Lower leg skin (tissue), 4 donors: ENCODE measurements around the gene C1QL2. TPM values are rescaled to one million over a fixed set of nuclear protein-coding genes. Genes with fewer than 3 reads are reported as not detected.

Source experiments
- DNase-seq, 2 donors: peaks; one replicate each; pipeline ENCODE4 v3.0.0-alpha.2; 2019; ENCODE audit warnings: low spot score in 2 of 2
- H3K4me3 ChIP-seq: fragments of 200-600 bp; sonication (generic); 2 replicates; pipeline ENCODE4 v1.5.1; 2017; ENCODE audit warnings: mild to moderate bottlenecking, low read depth; ENCODE audit not compliant: poor library complexity, severe bottlenecking
- CTCF ChIP-seq, 3 donors: fragments of 450-650 bp; IDR thresholded peaks; one replicate each; pipeline ENCODE4 v1.5.1; 2016; ENCODE audit warnings: antibody characterized with exemption in 3 of 3, mild to moderate bottlenecking in 3 of 3, moderate library complexity in 2 of 3
- POLR2A ChIP-seq, 2 donors: fragments of 450-650 bp; IDR thresholded peaks; one replicate each; pipeline ENCODE4 v1.6.1; 2016 to 2017; ENCODE audit warnings: antibody characterized with exemption in 2 of 2, mild to moderate bottlenecking in 1 of 2, moderate library complexity in 1 of 2
- WGBS, 2 donors: methylation state at CpG; one replicate each; pipeline ENCODE4 v1.1.5; 2018; 5-methylcytosine and 5-hydroxymethylcytosine counted together
- intact Hi-C: fragments of 100-400 bp; cut with DNase I; formaldehyde crosslinking; loops from one replicate; pipeline ENCODE4 v1.15.0; 2023; ENCODE audit warnings: low total_unique reads
- total RNA-seq, 4 donors: library from RNA; depleted of rRNA; stranded (reverse); fragments of >200 nt; gene quantifications; one replicate each; pipeline ENCODE4 v1.1.0, GENCODE V29; 2016

Gene C1QL2
- total RNA-seq, 4 donors from 2014 or later: 0.22 to 0.65 TPM; not detected in 2

- intact Hi-C loops: no loop called here
- no peak for TF ChIP-seq POLR2A (IDR thresholded peaks at IDR 0.05)
- no peak overlapping the region for H3K4me3 ChIP-seq
- WGBS, 2 donors: 66 to 70% methylated on average over 22 of the region's 22 CpGs
- DNase-seq: no peak
Observed at GRCh38 chr2:119174216-119174992, 15.9 kb upstream of the C1QL2 start.

DNA sequence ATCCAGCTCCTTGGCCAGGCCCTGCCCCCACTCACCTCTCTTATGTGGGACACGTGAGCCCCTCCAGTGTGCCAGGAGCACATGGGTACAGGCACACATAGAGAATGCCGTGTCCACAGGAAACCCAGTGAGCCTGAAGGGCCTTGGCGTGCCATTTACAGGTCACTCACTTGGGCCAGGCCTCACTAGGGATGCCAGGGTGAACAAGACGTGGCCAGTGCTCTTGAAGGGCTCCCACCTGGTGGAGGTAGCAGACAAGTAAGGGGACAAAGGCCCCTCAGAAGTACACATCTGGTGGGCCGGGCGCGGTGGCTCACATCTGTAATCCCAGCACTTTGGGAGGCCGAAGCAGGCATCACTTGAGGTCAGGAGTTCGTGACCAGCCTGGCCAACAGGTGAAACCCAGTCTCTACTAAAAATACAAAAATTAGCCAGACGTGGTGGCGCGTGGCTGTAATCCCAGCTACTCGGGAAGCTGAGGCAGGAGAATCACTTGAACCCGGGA lies 15.1 kb upstream of the C1QL2 start:
- no peak for DNase-seq
- TF ChIP-seq POLR2A (IDR thresholded peaks at IDR 0.05): no peak
- no peak for TF ChIP-seq CTCF (IDR thresholded peaks at IDR 0.05)
- 92 to 96% methylated on average over 14 of the region's 14 CpGs for WGBS, 2 donors
- intact Hi-C loops: no loop called here
- H3K4me3 ChIP-seq: no peak overlapping the region

DNA sequence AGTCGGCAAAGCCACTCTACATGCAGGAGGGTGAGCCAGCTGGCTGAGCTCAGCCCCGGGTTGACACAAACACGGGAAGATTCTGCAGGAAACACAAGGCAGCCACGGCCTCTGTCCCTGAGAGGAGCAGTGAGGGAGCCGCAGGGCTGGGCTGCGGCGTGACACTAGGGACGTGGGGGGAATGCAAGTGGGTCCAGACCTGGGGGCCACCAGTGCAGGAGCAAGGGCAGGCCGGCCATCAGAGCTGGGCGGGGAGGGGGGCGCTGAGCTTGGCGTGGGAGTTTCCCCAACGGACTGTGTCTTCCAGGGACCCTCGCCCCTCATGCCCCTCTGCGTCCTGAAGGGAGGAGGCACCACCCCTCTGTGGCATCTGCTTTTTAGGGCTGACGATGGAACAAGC lies 12.0 kb upstream of the C1QL2 start:
- TF ChIP-seq CTCF (IDR thresholded peaks at IDR 0.05): no peak
- no peak for TF ChIP-seq POLR2A (IDR thresholded peaks at IDR 0.05)
- 53 to 67% methylated on average over 8 to 14 of the region's 16 CpGs for WGBS, 2 donors
- intact Hi-C loops: no loop called here
- DNase-seq: no peak
- H3K4me3 ChIP-seq: no peak overlapping the region

DNA sequence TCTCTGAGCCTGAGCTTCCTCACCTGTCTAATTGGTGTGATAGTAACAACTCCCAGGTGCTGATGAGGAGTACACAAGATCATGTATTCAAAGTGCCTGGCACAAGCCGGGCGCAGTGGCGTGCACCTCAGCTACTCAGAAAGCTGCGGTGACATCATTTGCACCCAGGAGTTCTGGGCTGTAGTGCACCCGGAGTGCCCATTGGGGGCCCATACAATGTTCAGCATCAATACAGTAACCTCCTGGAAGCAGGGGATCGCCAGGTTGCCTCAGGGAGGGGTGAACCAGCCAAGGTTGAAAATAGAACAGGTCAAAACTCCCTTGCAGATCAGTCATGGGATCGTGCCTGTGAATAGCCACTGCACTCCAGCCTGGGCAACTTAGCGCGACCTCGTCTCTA lies 11.2 kb upstream of the C1QL2 start:
- H3K4me3 ChIP-seq: no peak overlapping the region
- WGBS, 2 donors: 80 to 84% methylated on average over 10 of the region's 10 CpGs
- TF ChIP-seq CTCF (IDR thresholded peaks at IDR 0.05): no peak
- no peak for TF ChIP-seq POLR2A (IDR thresholded peaks at IDR 0.05)
- intact Hi-C loops: no loop called here
- DNase-seq: no peak

DNA sequence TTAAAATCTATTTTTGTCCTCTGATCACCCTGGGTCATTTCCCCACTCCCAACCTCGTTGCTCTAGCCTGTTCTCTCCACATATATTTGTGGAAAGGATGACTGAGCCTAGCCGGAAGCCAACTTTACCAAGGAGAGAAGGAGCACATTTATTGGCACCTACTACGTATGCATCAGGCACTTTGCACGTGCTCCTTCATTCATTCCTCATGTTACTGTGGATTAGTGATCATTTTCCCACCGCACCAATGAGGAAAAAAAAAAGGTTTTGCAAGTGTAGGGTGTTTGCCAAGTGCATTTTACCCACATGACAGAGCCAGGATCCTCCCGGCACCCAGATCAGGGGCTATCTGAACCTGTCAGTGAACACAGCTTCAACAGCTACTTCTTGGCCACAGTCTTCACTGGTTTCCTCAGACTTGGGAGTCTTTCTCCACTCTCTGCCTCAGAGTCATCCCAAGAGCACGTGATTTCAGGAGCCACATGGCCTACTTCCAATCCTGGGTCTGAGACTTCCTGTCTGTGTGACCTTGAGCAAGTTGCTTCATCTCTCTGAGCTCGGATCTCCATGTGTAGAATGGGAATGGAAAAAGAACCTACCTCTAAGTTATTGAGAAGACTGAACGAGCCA lies 1.9 kb upstream of the C1QL2 start:
- WGBS, 2 donors: 58 to 60% methylated on average over 9 of the region's 9 CpGs
- H3K4me3 ChIP-seq: no peak overlapping the region
- no peak for DNase-seq
- TF ChIP-seq POLR2A (IDR thresholded peaks at IDR 0.05) (no peak), CTCF (IDR thresholded peaks at IDR 0.05) (no peak)
- intact Hi-C loops: no loop called here

DNA sequence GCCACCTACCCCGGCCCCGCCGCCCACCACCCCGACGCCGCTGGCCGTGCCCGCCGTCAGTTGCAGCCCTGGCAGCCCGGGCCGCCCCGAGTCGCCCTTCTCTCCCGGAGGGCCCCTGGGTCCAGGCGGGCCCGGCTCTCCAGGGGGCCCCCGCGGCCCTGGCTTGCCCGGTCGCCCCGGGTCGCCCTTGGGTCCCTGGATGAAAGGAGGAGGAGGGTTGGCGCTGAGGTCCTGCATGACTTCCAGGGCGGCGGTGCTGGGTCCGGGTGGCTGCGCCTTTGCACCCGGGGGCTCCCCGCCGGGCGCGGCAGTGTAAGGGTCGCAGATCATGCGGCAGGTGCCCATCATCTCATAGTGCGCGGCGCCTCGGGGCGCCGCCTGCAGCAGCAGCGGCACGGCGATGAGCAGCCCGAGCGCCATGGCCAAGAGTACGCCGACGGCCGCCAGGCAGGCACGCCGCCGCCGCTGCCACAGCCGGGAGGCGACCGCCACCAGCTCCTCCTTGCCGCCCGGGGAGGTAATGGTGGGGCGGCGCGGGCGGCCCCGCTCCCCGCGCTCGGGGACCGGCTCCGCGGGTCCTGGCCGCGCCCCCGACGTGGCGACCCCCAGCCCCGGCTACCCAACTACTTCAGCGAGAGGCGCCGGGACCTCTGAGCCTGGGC lies 570 bp downstream of the C1QL2 start:
- TF ChIP-seq POLR2A (IDR thresholded peaks at IDR 0.05): no peak
- TF ChIP-seq CTCF (IDR thresholded peaks at IDR 0.05): no peak
- H3K4me3 ChIP-seq: no peak overlapping the region
- WGBS, 2 donors: 9% methylated on average over 11 of the region's 78 CpGs; no CpG with 5 or more reads in 1 of the 2 donors
- intact Hi-C loops: no loop called here
- no peak for DNase-seq
